Femur (tissue), 1 donor: ENCODE measurements around the gene PLA2G4E.
A peak's percentile ranks its signal among the peaks of the same experiment; 100 is the strongest.

Source experiments
- DNase-seq: peaks from one replicate; pipeline ENCODE4 v3.0.0-alpha.2; 2017

Gene PLA2G4E

GRCh38 chr15:41990243-41990605 lies 30.6 kb downstream of the PLA2G4E start:
- no peak for DNase-seq

- DNase-seq = peak; percentile 91
Observed at GRCh38 chr15:41989573-41990242, 31.1 kb downstream of the PLA2G4E start.

- no peak for DNase-seq
Observed at GRCh38 chr15:41988896-41989572, 31.8 kb downstream of the PLA2G4E start.

- no peak for DNase-seq
Observed at GRCh38 chr15:41987925-41988275, 32.9 kb downstream of the PLA2G4E start.

GRCh38 chr15:41987246-41987924 lies 33.5 kb downstream of the PLA2G4E start:
- no peak for DNase-seq

- DNase-seq = peak; percentile 13
Observed at GRCh38 chr15:41985236-41986160, 35.3 kb downstream of the PLA2G4E start.

GRCh38 chr15:41984622-41985021 lies 36.2 kb downstream of the PLA2G4E start:
- peak; percentile 1 for DNase-seq

- peak; percentile 11 for DNase-seq
Observed at GRCh38 chr15:41983621-41984571, 36.9 kb downstream of the PLA2G4E start.

- DNase-seq = peak; percentile 10
Observed at GRCh38 chr15:41983221-41983620, 37.6 kb downstream of the PLA2G4E start.

GRCh38 chr15:41982133-41982930 lies 38.5 kb downstream of the PLA2G4E start:
- peak; percentile 6 for DNase-seq

- DNase-seq = peak; percentile 16
Observed at GRCh38 chr15:41981371-41982132, 39.3 kb downstream of the PLA2G4E start.

- peak; percentile 13 for DNase-seq
Observed at GRCh38 chr15:41980654-41981323, 40.1 kb downstream of the PLA2G4E start.

GRCh38 chr15:41979493-41980266 lies 41.2 kb downstream of the PLA2G4E start:
- peak; percentile 3 for DNase-seq

GRCh38 chr15:41978534-41978933 lies 42.3 kb downstream of the PLA2G4E start:
- DNase-seq = peak; percentile 4

- DNase-seq = no peak
Observed at GRCh38 chr15:41977757-41978383, 43.0 kb downstream of the PLA2G4E start.

- no peak for DNase-seq
Observed at GRCh38 chr15:41975669-41976068, 45.2 kb downstream of the PLA2G4E start.

- DNase-seq = no peak
Observed at GRCh38 chr15:41974041-41974440, 46.8 kb downstream of the PLA2G4E start.
